Keratinocyte (primary cell): ENCODE data around the gene DOLPP1. TPM values are rescaled to one million over a fixed set of nuclear protein-coding genes. Genes with fewer than 3 reads are reported as not detected.

ENCODE experiments used
- DNase-seq: peaks from one replicate; pipeline ENCODE4 v3.0.0-alpha.2; 2011; ENCODE audit warnings: low read depth, missing footprints, low spot score
- FAIRE-seq: peaks from 2 replicates; lab custom pipeline; 2011; peaks lifted over from hg19 to GRCh38; lab: Jason Lieb, UNC
- H2AFZ ChIP-seq: 2 replicates; pipeline ENCODE4 v1.6.0; 2012; ENCODE audit warnings: low read length, control low read depth, inconsistent platforms; ENCODE audit not compliant: control insufficient read depth
- H3K27ac ChIP-seq: 2 replicates; pipeline ENCODE4 v1.5.1; 2011; ENCODE audit warnings: low read length; ENCODE audit not compliant: control insufficient read depth, insufficient read depth
- H3K27me3 ChIP-seq: 3 replicates; pipeline ENCODE4 v1.6.0; 2011; ENCODE audit warnings: low read length; ENCODE audit not compliant: control insufficient read depth, insufficient read depth; ENCODE audit errors: extremely low read depth
- H3K36me3 ChIP-seq, 2 experiments: 2 replicates in 1 of 2; 3 replicates in 1 of 2; pipeline ENCODE4 v1.5.1; 2011; ENCODE audit warnings: low read length in 2 of 2, mild to moderate bottlenecking in 1 of 2; ENCODE audit not compliant: control insufficient read depth in 2 of 2, insufficient read depth in 2 of 2; ENCODE audit errors: extremely low read depth in 1 of 2
- H3K4me1 ChIP-seq: 3 replicates; pipeline ENCODE4 v1.5.1; 2011; ENCODE audit warnings: low read length; ENCODE audit not compliant: control insufficient read depth, insufficient read depth; ENCODE audit errors: extremely low read depth
- H3K4me2 ChIP-seq: 3 replicates; pipeline ENCODE4 v1.6.0; 2011; ENCODE audit warnings: low read depth, low read length; ENCODE audit not compliant: control insufficient read depth, insufficient read depth; ENCODE audit errors: extremely low read depth
- H3K4me3 ChIP-seq, 3 experiments: fragments of 200-600 bp in 1 of 3; sonication (generic) in 1 of 3; 2 replicates in 2 of 3; 3 replicates in 1 of 3; pipeline ENCODE4 v1.5.1; 2011 to 2016; ENCODE audit warnings: low read length in 3 of 3, mild to moderate bottlenecking in 3 of 3, control low read depth in 2 of 3, inconsistent platforms in 1 of 3, low read depth in 1 of 3, mixed read lengths in 1 of 3, mixed run types in 1 of 3, moderate library complexity in 1 of 3; ENCODE audit not compliant: control insufficient read depth in 2 of 3, insufficient read depth in 2 of 3; ENCODE audit errors: extremely low read depth in 1 of 3
- H3K79me2 ChIP-seq: 2 replicates; pipeline ENCODE4 v1.6.0; 2012; ENCODE audit warnings: low read length; ENCODE audit not compliant: control insufficient read depth, insufficient read depth
- H3K9ac ChIP-seq: 3 replicates; pipeline ENCODE4 v1.6.0; 2011; ENCODE audit warnings: low read length; ENCODE audit not compliant: control insufficient read depth, insufficient read depth; ENCODE audit errors: extremely low read depth
- H3K9me1 ChIP-seq: 3 replicates; pipeline ENCODE4 v1.6.0; 2011; ENCODE audit warnings: low read length; ENCODE audit not compliant: control insufficient read depth, insufficient read depth; ENCODE audit errors: extremely low read depth
- H3K9me3 ChIP-seq: 2 replicates; pipeline ENCODE4 v1.5.1; 2012; ENCODE audit warnings: low read depth, low read length; ENCODE audit not compliant: control insufficient read depth
- H4K20me1 ChIP-seq: 3 replicates; pipeline ENCODE4 v1.6.0; 2011; ENCODE audit warnings: low read length; ENCODE audit not compliant: control insufficient read depth, insufficient read depth; ENCODE audit errors: extremely low read depth
- EZH2 ChIP-seq: IDR thresholded peaks from one replicate; pipeline ENCODE4 v1.6.1; 2012; ENCODE audit warnings: inconsistent platforms, mild to moderate bottlenecking, low read length, moderate library complexity
- dilution Hi-C: fragments of 300-500 bp; cut with MboI; formaldehyde crosslinking; loops from one replicate; pipeline ENCODE4 v1.7.0; 2020; ENCODE audit warnings: low sequenced_read_pairs; ENCODE audit not compliant: extremely low pct_ligation_motif_present
- polyA plus RNA-seq, 5 experiments: library from polyadenylated mRNA; depleted of rRNA in 3 of 5; stranded (reverse) in 3 of 5; stranded (forward) in 1 of 5; unstranded in 1 of 5; fragments of >200 nt; gene quantifications; 1 replicate in 1 of 5; 2 replicates in 3 of 5; 3 replicates in 1 of 5; pipeline versions ENCODE4 v1.2.1 to v1.2.3, GENCODE V29; 2011 to 2012; ENCODE audit warnings: missing spikeins in 2 of 5, low read depth in 1 of 5, low replicate concordance in 1 of 5
- TF ChIP-seq, protein P1 (sequence below), 3 experiments: IDR thresholded peaks in 1 of 3; conservative IDR thresholded peaks in 1 of 3; optimal IDR thresholded peaks in 1 of 3; 2 replicates in 2 of 3; 3 replicates in 1 of 3; pipeline versions ENCODE3 to v1.5.1; 2011; ENCODE audit warnings: low read length in 3 of 3, mild to moderate bottlenecking in 3 of 3, moderate library complexity in 2 of 3, control low read depth in 1 of 3, inconsistent platforms in 1 of 3; ENCODE audit not compliant: insufficient read depth in 2 of 3; ENCODE audit errors: extremely low read depth in 1 of 3

DOLPP1 gene
- polyA plus RNA-seq, 1 donor (not counting 4 experiments of a cell fraction or from before 2014, with no cell fraction given), result 14.2 TPM

GRCh38 chr9:129098328-129098727, 17.4 kb downstream of the DOLPP1 start:
- H3K9ac ChIP-seq, result no peak overlapping the region
- FAIRE-seq (no peak), DNase-seq (no peak)
- H3K27ac ChIP-seq, result no peak overlapping the region
- dilution Hi-C loops, result no loop called here
- no peak overlapping the region for H3K4me2 ChIP-seq
- TF ChIP-seq, protein P1, sequence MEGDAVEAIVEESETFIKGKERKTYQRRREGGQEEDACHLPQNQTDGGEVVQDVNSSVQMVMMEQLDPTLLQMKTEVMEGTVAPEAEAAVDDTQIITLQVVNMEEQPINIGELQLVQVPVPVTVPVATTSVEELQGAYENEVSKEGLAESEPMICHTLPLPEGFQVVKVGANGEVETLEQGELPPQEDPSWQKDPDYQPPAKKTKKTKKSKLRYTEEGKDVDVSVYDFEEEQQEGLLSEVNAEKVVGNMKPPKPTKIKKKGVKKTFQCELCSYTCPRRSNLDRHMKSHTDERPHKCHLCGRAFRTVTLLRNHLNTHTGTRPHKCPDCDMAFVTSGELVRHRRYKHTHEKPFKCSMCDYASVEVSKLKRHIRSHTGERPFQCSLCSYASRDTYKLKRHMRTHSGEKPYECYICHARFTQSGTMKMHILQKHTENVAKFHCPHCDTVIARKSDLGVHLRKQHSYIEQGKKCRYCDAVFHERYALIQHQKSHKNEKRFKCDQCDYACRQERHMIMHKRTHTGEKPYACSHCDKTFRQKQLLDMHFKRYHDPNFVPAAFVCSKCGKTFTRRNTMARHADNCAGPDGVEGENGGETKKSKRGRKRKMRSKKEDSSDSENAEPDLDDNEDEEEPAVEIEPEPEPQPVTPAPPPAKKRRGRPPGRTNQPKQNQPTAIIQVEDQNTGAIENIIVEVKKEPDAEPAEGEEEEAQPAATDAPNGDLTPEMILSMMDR (optimal IDR thresholded peaks at IDR 0.05 in 1 of 3, IDR thresholded peaks at IDR 0.05 in 1 of 3, conservative IDR thresholded peaks at IDR 0.05 in 1 of 3; ENCODE audit: extremely low read depth in 1 of 3, insufficient read depth in 2 of 3, low read length in 3 of 3), result no peak
- no peak for TF ChIP-seq EZH2
- no peaks in the 10 kb centered on the region for H3K27me3 ChIP-seq
- no peak overlapping the region for H2AFZ ChIP-seq
- H4K20me1 ChIP-seq, result no peaks in the 10 kb centered on the region
- peaks cover 9% of the 10 kb centered on the region for H3K4me1 ChIP-seq
- peaks cover 0 to 2% of the 10 kb centered on the region in 2 experiments for H3K36me3 ChIP-seq
- H3K4me3 ChIP-seq, result no peak overlapping the region
- H3K9me1 ChIP-seq, result no peaks in the 10 kb centered on the region
- H3K9me3 ChIP-seq, result no peaks in the 10 kb centered on the region
- no peaks in the 10 kb centered on the region for H3K79me2 ChIP-seq

GRCh38 chr9:129100383-129101169, 19.7 kb downstream of the DOLPP1 start:
- H4K20me1 ChIP-seq, result no peaks in the 10 kb centered on the region
- no peaks in the 10 kb centered on the region for H3K27me3 ChIP-seq
- H3K9ac ChIP-seq, result no peak overlapping the region
- H3K4me3 ChIP-seq, result no peak overlapping the region
- dilution Hi-C loops, result no loop called here
- no peaks in the 10 kb centered on the region for H3K79me2 ChIP-seq
- no peaks in the 10 kb centered on the region for H3K9me1 ChIP-seq
- TF ChIP-seq, protein P1 (optimal IDR thresholded peaks at IDR 0.05 in 1 of 3, IDR thresholded peaks at IDR 0.05 in 1 of 3, conservative IDR thresholded peaks at IDR 0.05 in 1 of 3; ENCODE audit: extremely low read depth in 1 of 3, insufficient read depth in 2 of 3, low read length in 3 of 3), result no peak
- TF ChIP-seq EZH2, result no peak
- no peaks in the 10 kb centered on the region for H3K9me3 ChIP-seq
- H3K4me2 ChIP-seq, result no peak overlapping the region
- no peak overlapping the region for H3K27ac ChIP-seq
- no peak overlapping the region for H2AFZ ChIP-seq
- peaks cover 10% of the 10 kb centered on the region for H3K4me1 ChIP-seq
- FAIRE-seq, result no peak
- peaks cover 0 to 2% of the 10 kb centered on the region in 2 experiments for H3K36me3 ChIP-seq
- DNase-seq, result no peak
